NCI-H146 treated with DMSO at 0.1 percent for 48 hours (cell line): Measurements from ENCODE around the gene CFAP53.
"Not testable (repeated sequence)": the region's sequence is repeated elsewhere in the genome, so short reads cannot be mapped to it uniquely, and the experiment has no call there.

ENCODE experiments used
- DNase-seq: peaks from one replicate; lab custom pipeline; 2025; ENCODE audit not compliant: unreplicated experiment; lab: John Stamatoyannopoulos, UW

CFAP53 gene

DNA sequence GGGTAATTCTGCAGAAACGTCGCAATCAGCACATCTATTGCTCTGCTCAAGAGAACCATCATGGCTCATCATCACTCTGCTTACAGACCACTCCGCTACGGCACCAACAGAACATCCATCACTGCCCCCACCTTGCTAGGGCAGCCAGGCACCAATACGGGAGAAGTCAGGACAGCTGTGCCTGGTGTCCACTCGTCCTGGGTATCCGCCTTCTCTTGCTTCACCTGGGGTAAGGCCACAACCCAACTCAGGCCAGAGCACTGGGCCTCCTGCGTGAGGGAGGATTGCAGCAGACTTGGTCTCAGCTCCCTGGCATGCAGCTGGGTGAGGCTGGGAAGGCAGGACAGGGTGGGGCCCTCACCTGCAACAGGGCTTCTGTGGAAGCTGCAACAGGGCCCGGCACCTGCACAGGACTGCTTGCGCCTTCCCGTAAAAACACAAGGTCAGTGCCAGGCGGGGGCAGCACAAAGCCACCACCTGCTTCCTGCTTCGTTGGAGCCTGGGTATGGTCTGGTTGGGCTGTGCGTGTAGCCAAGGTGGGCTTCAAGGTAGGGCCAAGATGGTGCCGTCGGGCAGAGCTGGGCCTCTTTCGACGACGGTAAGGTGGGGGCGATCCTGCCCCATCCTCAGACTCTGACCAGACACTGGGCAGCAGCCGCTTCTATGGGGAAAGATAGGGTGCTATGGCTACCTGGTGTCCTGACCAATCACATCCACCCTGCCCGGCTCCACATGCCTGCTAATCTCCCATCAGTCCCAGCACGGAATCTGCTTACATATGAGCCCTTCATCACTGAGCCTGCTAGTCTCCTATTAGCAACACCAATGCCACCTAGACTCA, 7.1 kb upstream of the CFAP53 start:
- no peak for DNase-seq

DNA sequence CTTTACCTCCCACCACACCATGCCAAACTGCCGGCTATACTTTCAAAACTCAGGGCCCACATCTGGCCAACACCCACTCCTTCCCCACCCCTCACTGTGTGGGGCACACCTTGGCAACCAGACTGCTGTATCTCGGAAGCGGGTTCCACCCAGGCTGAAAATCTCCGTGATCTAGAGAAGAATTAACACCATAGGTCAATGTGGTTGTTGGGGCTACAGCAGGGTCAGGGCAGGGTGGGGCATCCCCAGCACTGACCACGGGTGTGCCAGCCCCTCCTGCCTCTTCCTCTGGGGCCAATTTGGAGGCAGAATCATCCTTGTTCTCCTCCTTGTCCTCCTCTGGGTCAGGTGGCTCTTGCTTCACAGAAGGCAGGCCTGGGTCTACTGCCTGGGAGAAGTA, 6.3 kb upstream of the CFAP53 start:
- DNase-seq = no peak

DNA sequence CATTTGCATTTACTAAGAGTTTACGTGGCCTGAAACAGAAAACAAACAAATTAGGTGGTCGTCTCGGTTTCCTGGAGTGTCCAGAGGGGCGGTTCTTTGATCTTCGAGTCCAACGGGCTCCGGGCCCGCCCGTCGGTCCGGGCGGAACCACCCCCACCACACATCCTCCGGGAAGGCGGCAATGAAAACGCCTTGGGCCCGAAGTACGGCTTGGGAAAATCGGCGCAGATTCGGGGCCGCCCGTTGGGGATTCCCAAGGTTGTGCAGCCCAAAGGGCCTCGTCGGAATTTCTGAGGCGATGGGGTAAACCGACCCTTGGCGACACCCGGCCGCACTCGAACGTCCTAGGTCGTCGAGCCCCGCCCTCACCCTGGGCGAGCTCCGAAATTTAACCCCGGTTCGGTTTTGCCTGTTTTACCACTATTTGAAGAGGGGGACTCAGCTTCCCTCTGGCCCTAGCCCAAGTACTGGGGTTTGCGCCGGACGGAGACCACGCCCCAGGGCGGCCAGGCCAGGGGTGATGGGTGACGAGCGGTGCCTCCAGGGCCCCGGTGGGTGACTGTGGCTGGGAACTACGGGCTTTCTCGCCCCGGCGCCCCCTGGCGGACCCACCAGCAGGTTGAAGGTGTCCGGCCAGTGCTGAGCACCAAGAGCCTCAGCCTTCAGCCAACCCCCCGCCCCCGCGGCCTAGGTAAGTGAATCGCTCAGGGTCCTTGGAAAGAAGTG, 1.9 kb upstream of the CFAP53 start:
- DNase-seq = no peak

DNA sequence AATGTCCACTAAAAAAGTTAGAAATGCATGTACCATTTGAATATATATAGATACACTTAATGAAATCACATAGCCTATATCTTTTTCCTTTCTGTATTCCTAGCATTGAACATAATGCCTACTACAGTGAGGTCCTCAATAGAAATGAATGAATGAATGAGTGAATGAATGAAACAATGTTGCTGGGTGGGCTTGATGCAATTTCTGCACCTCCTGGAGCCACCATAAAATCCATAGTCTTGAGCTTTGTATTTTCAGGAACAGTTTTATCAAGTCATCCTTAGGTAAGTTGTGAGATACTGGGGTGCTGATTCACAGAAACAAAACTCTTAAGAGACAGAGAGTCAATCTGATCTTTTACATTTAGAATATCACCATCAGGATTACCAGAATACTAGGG, 3.3 kb downstream of the CFAP53 start:
- DNase-seq = no peak

DNA sequence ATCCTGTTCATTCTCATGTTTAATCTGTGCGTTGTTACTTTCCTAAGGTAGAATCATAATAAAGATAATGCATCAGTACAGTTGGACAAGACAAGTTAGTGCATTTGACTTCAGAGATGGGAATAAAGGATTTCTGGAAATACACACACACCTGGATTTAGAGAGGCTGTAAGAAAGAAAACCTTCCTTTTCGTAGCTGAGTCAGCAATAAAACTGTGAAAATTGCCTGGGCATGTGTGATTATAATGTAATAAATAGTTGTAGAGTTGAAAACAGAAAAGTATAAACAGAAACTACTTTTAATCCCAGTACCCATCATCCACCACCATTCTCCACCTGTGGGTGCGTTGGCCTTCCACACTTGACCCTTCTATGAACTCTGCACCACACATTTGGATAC, 15.4 kb downstream of the CFAP53 start:
- DNase-seq = no peak

DNA sequence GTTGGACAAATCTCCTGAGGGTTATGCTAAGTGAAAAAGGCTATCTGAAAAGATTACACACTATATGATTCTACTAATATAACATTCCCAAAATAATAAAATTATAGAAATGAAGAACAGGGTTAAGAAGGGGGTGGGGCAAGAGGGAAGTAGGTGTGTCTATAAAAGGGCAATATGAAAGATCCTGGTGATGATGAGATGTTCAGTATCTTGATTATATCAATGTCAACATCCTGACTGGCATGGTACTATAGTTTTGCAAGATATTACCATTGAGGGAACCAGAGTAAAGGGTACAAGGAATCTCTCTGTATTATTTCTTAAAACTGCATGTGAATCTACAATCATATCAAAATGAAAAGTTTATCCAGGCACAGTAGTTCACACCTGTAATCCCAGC, 16.7 kb downstream of the CFAP53 start:
- no peak for DNase-seq

DNA sequence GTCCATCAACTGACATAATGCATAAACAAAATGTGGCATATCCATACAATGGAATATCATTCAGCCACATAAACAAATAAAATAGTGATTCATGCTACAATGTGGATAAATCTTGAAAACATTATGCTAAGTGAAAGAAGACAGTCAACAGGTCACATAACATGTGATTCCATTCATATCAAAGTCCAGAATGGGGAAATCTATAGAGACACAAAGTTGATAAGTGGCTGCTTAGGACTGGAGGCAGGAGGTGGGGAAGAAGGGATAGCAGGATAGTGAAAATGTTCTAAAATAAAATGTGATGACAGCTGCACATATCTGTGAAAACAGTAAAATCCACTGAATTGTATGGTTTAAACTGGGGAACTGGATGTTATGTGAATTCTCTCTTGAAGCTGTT, 18.7 kb downstream of the CFAP53 start:
- DNase-seq = no peak

DNA sequence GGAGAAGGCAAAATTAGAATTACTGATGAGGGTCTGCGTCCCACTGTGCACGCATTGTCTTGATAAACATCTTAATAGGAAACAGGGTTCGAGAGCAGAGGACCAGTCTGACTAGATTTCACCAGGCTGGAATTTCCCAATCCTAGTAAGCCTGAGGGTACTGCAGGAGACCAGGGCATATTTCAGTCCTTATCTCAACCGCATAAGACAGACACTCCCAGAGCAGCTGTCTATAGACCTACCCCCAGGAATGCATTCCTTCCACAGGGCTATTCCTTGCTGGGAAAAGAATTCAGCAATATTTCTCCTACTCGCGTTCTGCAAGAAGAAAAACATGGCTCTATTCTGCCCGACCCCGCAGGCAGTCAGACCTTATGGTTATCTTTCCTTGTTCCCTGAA, 24.5 kb downstream of the CFAP53 start:
- DNase-seq = not testable (repeated sequence)

DNA sequence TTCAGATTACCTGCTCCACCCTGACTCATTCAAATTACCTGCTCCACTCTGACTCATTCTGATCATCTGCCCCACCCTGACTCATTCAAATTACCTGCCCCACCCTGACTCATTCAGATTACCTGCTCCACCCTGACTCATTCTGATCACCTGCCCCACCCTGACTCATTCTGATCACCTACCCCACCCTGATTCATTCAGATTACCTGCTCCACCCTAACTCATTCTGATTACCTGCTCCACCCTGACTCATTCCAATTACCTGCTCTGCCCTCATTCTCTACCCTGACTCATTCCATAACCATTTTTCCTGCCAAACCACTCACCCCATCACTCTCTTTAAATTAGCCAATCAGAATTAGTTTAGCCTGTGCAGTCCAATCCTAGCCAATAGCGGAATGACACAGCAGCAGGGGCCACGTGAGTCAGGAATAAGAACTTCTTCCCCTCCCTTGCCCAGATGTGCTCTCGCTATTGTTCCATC, 26.2 kb downstream of the CFAP53 start:
- no peak for DNase-seq

DNA sequence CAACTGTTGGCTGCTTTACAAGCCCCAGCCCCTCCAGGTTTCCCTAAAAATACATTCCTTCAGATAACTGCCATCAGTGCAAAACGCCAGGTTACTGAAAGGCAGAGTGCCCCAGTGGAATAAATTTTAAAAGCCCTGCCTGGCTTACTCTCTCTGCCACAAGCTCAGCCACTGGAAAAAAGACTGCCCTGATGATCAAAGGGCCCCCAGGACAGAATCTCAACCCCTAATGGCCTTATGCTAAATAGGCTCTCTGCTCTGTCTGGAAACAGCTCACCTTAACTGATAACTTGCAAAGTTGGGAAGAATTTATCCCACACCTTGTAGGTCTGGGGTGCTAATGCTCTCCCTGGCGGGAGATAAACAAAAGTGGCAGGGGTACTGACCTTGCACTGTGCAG, 33.9 kb downstream of the CFAP53 start:
- no peak for DNase-seq

DNA sequence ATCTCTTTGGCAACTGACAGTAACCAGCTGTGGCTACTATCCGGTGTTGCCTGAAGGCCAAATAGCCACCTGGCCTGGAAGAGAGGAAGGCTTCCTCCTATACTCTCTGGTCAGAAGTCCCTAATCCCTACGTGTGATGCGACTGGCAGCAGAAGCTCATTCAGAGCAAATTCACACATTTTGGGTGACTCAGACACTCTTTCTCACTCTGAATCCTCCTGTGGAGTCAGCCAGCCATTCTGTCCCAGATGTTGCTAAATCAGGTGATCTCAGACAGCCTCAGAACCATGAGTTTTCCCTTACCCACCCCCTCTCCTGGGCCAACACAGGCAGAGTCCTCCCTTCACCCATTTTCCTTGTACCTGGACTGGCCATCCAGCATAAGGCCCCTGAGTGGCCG, 34.7 kb downstream of the CFAP53 start:
- DNase-seq = no peak

DNA sequence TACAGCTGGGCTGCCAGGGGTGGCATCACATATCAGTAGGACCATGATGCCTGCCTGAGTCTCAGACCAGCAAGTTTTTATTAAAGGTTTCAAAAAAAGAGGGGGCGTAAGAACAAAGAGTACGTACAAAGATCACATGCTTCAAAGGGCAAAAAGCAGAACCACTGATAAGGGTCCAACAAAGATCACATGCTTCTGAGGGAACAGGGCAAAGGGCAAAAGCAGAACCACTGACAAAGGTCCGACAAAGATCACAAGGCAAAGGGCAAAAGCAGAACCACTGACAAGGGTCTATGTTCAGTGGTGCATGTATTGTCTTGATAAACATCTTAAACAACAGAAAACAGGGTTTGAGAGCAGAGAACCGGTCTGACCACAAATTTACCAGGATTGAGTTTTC, 46.0 kb downstream of the CFAP53 start:
- not testable (repeated sequence) for DNase-seq

DNA sequence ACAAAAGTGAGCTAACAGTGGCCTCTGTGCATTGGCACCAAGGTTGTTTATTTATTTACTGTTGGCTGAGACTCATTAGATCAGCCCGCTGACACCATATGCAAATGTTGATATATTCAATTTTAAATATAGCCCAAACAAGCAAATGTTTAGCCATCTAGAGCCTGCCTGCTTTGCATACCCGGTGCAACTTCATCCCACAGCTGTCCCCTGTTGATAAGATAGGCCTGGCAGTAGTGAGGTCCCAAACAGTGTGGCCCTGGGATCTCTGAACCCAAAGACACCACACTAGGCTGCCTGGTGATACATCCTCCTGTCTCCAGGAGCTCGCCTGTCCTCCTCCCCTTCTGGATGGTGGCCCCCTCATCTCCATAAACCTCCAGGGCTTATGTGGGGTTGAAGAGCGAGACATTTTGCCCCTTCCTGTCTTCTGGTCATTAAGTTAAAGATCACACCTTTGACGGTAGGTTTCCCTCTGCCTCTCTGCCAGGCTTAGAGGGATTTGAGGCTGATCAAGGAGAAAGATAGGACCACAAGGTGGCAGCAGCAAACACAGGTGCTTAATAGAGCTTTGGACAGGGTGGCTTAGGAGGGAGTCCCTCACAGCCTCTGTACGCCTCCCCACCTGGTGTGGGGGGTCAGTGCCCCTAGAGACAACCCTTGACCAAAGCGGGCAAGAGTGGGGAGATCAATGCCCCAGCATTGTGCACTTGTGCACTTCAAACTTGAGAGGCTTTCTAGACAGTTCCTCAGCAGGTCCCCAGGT, 47.7 kb downstream of the CFAP53 start:
- no peak for DNase-seq

DNA sequence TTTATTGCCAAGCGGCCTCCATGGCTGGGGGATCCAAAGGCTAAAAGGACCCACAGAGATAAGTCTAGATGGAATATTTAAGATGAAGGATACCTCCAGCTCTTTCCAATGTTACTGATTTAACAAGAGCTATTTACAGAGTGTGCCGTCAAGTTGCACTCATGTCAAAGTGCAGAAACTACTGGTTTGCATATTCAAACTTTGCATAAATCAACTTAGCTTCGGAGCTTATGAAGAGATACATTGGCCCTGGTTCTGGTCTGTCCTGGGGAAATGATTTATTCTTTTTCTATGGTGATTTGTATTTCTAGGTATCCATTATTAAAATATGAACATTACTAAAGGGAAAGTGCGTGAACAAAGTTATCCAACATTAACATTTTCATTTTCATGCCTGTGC, 57.0 kb downstream of the CFAP53 start:
- DNase-seq = no peak

DNA sequence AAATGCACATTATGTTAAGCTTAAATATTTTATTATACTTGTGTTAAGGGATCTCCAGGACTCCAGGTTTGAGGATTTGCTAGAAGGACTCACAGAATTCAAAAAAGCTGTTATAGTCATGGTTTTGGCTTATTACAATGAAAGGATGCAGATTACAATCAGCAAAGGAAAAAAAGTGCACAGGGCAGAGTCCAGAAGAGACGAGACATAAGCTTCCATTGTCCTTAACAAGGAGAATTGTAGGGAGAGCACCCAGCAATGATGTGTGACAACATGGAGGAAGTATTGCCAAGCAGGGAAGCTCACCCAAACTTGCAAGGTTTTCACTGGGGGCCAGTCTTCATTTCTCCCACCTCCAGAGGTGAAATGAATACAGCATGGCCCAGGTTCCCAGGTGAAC, 58.6 kb downstream of the CFAP53 start:
- DNase-seq = no peak

DNA sequence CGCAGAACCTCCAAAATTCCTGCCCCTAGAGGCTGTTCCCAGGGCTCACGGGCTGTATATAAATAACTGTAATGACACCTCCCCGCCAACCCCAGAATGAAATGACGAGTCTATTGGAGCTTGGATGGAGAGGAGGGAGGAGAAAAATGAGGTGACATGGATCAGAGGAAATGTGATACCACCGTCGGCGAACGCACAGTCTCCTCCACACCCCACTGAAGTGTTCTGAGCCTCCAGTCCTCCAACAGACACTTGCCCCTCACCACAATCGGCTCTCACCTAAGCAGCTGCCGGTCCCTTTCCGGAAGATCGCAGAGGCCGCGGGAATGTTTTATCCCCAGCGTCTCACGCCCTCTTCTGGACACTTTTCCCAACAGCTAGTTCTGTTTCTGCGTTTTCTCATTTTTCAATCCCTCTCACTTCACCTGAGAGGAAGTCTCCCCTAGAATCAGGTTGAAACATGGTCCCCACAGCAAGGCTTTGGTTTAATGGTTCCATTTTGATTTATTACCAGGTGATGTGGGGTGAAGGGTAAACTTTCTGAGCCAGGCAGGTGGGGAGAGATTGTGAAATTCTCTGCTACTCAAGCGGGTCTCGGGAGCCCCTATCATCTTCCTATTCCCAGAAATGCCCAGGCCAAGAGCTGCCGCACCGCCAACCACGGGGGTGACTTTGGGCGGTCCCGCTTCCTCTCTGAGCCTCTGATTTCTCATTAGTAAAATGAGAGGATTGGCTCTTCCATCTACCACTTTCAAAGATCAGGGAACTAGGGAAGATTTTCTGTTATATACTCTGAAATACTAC, 62.3 kb downstream of the CFAP53 start:
- peak; percentile 80 for DNase-seq

DNA sequence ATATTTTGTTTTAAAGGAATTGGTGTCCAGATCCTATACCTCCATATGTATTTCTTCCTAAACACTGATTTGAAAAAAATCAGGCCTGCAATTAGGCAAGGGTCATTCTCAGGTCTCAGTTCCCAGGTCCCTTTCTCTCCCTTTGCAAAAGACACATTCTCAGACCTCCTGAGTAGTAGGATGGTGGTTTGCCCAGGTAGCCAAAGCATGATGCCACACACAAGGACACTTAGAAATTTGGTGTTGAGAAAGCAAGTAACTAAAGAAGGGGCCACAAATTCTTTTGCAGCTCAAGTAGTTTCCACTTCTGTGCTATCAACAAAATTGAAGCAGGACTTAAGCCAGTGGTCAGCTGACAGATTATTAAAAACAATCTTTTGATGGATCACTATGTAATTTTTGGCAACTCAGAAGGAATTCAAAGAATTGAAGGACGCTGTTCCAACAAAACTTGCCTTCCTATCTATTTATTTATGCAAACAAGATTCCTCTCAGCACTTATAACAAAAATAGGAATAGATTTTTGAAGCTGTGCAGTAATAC, 64.7 kb downstream of the CFAP53 start:
- DNase-seq = no peak

DNA sequence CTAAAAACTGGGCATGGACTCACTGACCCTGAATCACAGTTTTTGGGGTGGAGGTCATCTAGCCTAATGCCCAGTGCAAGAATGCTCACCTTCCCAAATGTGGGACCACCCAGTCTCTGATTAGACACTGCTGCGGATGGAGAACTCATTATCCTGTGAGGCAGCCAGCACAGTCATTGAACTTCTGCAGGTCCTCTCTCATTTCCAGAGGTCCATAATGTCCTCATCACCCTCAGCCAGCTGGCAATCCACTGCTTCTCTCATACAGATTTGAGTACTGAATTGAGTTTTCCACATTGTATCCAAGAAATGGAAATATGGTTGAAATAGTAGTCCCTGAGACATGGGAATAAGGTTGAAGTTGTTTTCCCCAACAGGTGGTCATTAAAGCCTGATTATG, 66.4 kb downstream of the CFAP53 start:
- no peak for DNase-seq

DNA sequence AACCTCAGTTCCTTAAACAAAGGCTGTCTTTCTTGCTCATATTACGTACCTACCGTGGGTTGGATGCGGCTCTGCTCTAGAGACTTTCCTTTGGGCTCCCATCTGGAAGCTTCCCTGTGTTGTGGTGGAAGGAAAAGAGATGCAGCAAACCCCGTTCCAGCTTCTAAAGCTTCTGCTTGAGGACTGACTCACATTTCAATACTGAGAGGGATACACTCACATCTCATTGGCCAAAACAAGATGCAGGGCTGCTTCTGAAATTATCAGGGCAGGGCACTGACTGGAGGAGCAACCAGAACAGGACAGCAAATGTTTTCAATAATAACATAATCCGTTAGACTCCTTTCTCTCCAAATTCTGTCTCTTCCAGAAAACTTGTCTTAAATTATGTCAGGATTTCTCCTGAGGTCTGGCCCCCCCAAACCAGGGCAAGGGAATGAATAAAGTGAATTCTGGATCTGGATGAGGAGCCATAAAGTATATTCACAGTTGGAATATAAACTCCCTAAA, 66.9 kb downstream of the CFAP53 start:
- DNase-seq = no peak

DNA sequence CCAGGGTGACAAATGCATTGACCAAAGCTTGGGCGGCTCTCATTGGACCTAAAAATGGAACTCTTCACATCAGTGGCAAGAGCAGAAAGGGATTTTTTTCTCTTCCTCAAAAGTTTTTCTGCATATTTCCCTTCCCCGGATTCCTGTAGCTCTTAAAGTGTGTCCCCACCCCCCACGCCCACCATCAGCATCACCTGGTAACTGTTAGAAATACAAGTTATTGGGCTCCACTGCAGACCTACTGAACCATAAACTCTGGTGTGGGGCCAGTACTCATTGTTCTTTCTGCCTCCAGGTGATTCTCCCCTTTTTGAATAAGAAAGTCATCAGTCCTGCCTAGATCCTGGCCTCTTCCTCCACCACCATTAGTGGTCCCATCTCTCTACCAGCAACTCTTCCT, 70.0 kb downstream of the CFAP53 start:
- DNase-seq = no peak
